ENCODE data around the gene LBX1. TPM values are rescaled to one million over a fixed set of nuclear protein-coding genes. Genes with fewer than 3 reads are reported as not detected.

Gene LBX1
- total RNA-seq, 1 experiment from 2014 or later, result not detected

DNA sequence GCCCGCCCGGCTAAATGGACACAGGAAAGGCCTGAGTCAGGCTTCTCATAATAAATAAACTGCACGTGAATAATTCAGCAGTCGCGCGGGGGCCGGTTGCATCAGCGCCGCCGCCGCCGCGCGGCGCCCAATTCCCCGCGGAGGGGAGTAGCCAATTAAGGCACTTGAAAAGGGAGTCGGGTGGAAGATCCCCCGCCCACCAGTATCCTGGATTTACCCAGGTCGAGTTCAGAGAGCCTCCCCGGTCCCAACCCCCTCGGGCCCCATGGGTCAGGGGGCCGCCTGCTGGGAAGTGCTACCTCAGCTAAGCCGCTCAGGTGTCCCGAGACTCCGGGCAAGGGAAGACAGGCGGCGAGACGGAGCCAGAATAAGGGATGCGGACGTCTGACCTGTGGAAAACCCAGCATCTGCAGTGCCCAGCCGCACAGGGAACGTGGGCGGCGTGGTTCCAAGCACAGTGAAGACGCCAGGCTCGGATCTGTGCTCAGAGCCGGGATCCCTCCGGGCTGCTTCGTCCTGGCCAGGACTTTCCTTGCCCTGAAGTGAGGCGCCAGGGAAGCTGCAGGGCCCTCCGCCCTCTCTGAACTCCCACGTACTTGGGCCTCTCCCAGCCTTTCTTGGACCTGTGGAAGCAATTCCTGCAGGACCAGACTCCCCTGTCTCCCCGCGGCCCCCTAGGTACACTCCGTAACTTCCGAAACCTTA lies 7.3 kb upstream of the LBX1 start:
- Histone ChIP-seq H2AFZ (ENCODE audit: low read depth, low read length, poor library complexity, severe bottlenecking) (no peak overlapping the region), H4K20me1 (ENCODE audit: insufficient read depth) (no peaks in the 10 kb centered on the region), H3K36me3 (ENCODE audit: control insufficient read depth in 1 of 2, insufficient read depth in 2 of 2, low read length in 2 of 2) (no peaks in the 10 kb centered on the region), H3K27me3 (ENCODE audit: insufficient read depth, low read length) (no peaks in the 10 kb centered on the region), H3K4me1 (ENCODE audit: control insufficient read depth in 1 of 2, insufficient read depth in 2 of 2, low read length in 2 of 2) (peaks cover 3 to 15% of the 10 kb centered on the region in 2 experiments; a peak in 3 of 4 replicates), H3K27ac (ENCODE audit: low read depth, low read length) (no peak overlapping the region), H3K9me3 (ENCODE audit: control insufficient read depth in 1 of 2, insufficient read depth in 1 of 2, low read depth in 1 of 2, low read length in 2 of 2) (no peaks in the 10 kb centered on the region), H3K79me2 (ENCODE audit: insufficient read depth, low read length) (no peaks in the 10 kb centered on the region), H3K9ac (ENCODE audit: low read length) (no peak overlapping the region), H3K9me2 (ENCODE audit: insufficient read depth) (no peaks in the 10 kb centered on the region), H3K4me3 (replicated peaks in 1 of 2; ENCODE audit: low read depth in 1 of 2, low read length in 2 of 2) (no peak overlapping the region), H3K4me2 (ENCODE audit: low read length) (no peak overlapping the region)
- no peak for DNase-seq (ENCODE audit: low read depth, low spot score)
- BruUV-seq (replicated peaks), result no TSS peak
- ATAC-seq, result no peak
- ChIA-PET CTCF (no interaction called here), RAD21 (ENCODE audit: low non-redundant PET in 1 of 2, low total read pairs in 2 of 2, uncharacterized antibody in 2 of 2, unreplicated experiment in 2 of 2) (no interaction called here), POLR2A (no interaction called here)
- no peak for TF ChIP-seq CEBPB (IDR thresholded peaks at IDR 0.05; ENCODE audit: low read depth)
- TF ChIP-seq SP1 (IDR thresholded peaks at IDR 0.05; ENCODE audit: low read depth), result no peak
- TF ChIP-seq, protein P1, sequence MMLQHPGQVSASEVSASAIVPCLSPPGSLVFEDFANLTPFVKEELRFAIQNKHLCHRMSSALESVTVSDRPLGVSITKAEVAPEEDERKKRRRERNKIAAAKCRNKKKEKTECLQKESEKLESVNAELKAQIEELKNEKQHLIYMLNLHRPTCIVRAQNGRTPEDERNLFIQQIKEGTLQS (IDR thresholded peaks at IDR 0.05), result no peak
- TF ChIP-seq EZH2 (IDR thresholded peaks at IDR 0.05), result no peak
- TF ChIP-seq, protein P2, sequence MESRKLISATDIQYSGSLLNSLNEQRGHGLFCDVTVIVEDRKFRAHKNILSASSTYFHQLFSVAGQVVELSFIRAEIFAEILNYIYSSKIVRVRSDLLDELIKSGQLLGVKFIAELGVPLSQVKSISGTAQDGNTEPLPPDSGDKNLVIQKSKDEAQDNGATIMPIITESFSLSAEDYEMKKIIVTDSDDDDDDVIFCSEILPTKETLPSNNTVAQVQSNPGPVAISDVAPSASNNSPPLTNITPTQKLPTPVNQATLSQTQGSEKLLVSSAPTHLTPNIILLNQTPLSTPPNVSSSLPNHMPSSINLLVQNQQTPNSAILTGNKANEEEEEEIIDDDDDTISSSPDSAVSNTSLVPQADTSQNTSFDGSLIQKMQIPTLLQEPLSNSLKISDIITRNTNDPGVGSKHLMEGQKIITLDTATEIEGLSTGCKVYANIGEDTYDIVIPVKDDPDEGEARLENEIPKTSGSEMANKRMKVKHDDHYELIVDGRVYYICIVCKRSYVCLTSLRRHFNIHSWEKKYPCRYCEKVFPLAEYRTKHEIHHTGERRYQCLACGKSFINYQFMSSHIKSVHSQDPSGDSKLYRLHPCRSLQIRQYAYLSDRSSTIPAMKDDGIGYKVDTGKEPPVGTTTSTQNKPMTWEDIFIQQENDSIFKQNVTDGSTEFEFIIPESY (IDR thresholded peaks at IDR 0.05; ENCODE audit: extremely low read depth, insufficient replicate concordance, low read length), result no peak
- no peak for TF ChIP-seq YY1 (IDR thresholded peaks at IDR 0.05; ENCODE audit: extremely low read depth, insufficient replicate concordance, low read depth, low read length)
- TF ChIP-seq ZNF274 (IDR thresholded peaks at IDR 0.05; ENCODE audit: low read depth, low read length), result no peak
- TF ChIP-seq ZFX (IDR thresholded peaks at IDR 0.05), result no peak
- no peak for TF ChIP-seq CBX3 (IDR thresholded peaks at IDR 0.05; ENCODE audit: low read depth)
- no peak for TF ChIP-seq JUND (IDR thresholded peaks at IDR 0.05)
- TF ChIP-seq SIN3A (IDR thresholded peaks at IDR 0.05; ENCODE audit: low read depth), result no peak
- no peak for TF ChIP-seq POLR2AphosphoS5 (IDR thresholded peaks at IDR 0.05; ENCODE audit: low read depth, low read length)
- TF ChIP-seq, protein P3, sequence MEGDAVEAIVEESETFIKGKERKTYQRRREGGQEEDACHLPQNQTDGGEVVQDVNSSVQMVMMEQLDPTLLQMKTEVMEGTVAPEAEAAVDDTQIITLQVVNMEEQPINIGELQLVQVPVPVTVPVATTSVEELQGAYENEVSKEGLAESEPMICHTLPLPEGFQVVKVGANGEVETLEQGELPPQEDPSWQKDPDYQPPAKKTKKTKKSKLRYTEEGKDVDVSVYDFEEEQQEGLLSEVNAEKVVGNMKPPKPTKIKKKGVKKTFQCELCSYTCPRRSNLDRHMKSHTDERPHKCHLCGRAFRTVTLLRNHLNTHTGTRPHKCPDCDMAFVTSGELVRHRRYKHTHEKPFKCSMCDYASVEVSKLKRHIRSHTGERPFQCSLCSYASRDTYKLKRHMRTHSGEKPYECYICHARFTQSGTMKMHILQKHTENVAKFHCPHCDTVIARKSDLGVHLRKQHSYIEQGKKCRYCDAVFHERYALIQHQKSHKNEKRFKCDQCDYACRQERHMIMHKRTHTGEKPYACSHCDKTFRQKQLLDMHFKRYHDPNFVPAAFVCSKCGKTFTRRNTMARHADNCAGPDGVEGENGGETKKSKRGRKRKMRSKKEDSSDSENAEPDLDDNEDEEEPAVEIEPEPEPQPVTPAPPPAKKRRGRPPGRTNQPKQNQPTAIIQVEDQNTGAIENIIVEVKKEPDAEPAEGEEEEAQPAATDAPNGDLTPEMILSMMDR (IDR thresholded peaks at IDR 0.05 in 2 of 3, conservative IDR thresholded peaks at IDR 0.05 in 1 of 3; ENCODE audit: borderline replicate concordance in 1 of 3, insufficient read depth in 1 of 3, low read depth in 2 of 3, low read length in 2 of 3), result no peak
- no peak for TF ChIP-seq EGR1 (IDR thresholded peaks at IDR 0.05; ENCODE audit: low read depth)
- TF ChIP-seq RAD21 (IDR thresholded peaks at IDR 0.05; ENCODE audit: low read depth), result no peak
- TF ChIP-seq EZH2phosphoT487 (IDR thresholded peaks at IDR 0.05; ENCODE audit: borderline replicate concordance), result no peak
- no peak for TF ChIP-seq SRF (IDR thresholded peaks at IDR 0.05; ENCODE audit: low read depth)
- intact Hi-C loops (cut with micrococcal nuclease), result no loop called here
